ENCODE measurements around the gene ST6GALNAC2.

The ST6GALNAC2 gene

GRCh38 chr17:76550712-76551615 is 34.7 kb downstream of the ST6GALNAC2 start:
- DNase-seq, result no peak

DNA sequence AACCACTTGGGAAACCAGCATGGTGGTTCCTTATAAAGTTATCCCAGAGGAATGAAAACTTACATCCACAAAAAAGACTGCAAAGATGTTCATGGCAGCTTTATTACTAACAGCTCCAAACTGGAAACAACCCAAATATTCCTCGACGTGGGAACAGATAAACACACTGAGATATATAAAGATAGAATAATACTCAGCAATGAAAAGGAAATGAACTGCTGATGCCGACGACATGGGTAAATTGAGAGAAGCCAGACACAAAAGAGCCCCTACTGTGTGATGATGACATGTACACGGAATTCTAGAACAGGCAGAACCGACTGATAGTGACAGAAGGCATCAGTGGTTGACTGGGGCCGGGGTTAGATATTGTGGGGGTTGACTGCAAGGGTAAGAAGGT is 36.1 kb downstream of the ST6GALNAC2 start:
- no peak for DNase-seq

- no peak for DNase-seq
Observed at GRCh38 chr17:76549215-76549518, 36.5 kb downstream of the ST6GALNAC2 start.

DNA sequence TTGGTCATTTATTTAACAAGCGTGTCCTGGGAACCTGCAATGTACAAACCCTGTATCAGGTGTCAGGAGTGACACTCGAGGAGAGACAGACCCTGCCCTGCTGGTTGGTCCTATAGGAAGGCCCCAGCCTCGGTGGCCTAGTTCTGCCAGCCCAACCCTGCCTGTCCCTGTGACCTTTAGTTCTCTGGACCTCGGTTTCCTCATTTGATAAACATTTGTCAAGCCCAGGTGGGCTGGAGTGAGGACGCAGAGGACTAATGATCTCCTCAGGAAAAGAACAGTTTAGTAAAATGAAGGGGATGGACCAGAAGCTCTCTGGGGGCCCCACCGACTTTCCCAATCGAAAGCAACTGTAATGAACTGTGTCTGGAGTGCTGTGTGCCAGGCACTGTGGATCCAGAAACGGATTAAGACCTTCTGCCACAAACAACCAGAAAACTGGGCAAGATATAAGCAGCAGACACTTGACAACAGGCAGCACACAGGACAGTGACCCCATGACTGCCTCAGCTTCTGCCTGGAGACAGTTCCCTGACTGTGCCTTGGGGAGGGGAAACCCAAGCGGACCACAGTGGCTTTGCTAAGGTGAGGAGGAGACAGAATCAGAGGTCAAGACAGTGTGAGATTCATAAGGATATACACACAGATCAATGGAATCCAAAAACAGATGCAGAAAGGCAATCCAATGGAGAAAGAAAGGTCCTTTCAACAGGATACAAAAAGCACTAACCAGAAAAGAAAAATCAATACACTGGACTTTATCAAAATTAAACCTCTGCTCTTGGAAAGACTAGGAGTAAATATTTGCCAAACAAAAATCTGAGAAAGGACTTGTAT is 37.1 kb downstream of the ST6GALNAC2 start:
- DNase-seq, result no peak

DNA sequence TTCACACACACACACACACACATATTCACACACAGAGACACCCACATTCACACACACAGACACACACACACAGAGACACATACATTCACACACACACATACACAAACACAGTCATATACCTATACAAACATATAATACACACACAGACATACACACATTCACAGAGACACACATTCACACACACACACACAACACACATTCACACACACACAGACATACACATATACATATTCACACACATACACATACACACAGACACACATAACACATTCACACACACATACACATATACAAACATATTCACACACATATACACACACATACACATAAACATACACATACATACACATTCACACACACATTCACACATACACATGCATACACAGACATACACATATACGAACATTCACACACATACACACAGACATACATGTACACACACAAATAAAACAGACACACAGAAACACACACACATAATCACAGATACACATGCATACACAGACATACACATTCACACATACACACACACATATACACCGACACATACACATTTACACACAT is 37.9 kb downstream of the ST6GALNAC2 start:
- no peak for DNase-seq

DNA sequence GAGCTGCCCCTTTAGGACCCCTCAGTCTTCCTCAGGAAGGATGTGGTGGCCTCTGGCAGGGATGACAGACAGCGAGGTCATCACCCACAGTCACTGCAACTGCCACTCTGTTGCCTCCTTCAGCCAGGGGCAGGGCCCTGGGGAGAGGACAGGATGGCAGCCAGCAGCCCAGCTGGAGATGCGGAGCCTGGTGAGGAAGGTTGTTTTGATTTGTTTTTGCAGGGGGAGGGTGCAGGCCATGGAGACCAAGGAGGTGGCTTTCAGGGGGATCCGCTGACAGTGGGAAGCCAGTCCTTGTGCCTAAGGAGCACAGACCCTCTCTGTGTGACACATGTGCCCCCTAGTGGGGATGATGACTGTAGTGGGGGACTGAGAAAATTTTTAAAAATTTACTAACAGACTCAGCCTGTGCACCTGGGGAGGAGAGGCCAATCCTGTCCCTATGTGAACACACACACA is 38.4 kb downstream of the ST6GALNAC2 start:
- DNase-seq, result peak; percentile 47

GRCh38 chr17:76546556-76547182 is 39.0 kb downstream of the ST6GALNAC2 start:
- no peak for DNase-seq

- no peak for DNase-seq
Observed at GRCh38 chr17:76545918-76546555, 39.6 kb downstream of the ST6GALNAC2 start.

DNA sequence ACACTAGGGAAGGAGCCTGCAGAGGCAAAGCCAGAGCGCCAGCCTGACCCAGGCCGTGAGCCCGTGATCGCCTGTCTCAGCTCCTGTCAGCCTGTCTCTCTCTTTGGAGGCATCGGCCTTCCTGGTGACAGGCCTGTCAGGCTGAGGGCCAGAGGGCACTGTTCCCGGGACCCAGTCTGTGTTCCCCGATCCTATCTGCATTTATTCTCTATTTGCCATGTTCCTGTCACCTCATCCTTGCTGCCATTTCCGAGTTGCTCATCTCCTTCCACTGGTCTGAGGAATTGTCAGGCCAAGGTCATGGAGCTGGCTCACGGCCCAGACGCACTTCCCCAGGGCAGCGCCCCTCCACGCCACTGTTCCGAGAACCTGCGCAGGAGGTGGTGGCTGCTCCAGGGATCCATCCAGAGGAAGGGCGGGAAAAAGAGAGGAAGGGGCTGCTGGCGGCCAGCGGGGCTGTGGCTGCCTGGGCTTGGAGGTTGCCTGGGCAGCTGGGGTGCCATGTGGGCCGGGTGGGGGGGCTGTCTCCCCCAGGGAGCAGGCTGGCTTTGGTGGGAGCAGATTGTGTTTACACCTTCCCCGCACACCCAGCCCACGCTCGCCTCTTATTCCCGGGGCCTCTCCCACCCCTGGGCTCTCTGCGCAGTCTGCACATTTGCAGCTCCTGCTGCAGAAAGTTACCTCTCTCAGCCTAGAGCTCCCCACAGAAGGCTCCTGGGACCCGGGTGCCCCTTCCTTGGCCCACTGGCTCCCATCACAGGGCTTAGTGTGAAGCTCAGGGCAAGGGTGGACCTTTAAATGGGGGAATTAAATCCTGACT is 40.9 kb downstream of the ST6GALNAC2 start:
- DNase-seq, result no peak

GRCh38 chr17:76543826-76544545 is 41.7 kb downstream of the ST6GALNAC2 start:
- DNase-seq, result no peak

DNA sequence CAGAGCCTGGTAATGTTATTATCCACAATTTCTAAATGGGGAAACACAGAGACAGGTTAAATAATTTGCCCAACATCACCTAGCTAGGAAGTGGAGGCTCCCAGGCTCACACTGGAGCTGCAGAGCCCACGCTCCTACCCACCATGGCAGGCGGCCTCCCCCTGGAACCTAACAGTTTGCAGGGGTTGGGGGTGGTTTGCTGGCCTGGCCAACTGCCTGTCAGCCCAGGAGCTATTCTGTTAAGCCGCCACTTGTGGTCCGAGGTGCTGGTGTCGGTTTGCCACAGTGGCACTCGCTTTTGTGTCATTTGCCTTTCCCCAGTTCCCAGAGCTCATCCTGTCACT is 42.2 kb downstream of the ST6GALNAC2 start:
- no peak for DNase-seq

GRCh38 chr17:76542984-76543383 is 42.7 kb downstream of the ST6GALNAC2 start:
- no peak for DNase-seq

DNA sequence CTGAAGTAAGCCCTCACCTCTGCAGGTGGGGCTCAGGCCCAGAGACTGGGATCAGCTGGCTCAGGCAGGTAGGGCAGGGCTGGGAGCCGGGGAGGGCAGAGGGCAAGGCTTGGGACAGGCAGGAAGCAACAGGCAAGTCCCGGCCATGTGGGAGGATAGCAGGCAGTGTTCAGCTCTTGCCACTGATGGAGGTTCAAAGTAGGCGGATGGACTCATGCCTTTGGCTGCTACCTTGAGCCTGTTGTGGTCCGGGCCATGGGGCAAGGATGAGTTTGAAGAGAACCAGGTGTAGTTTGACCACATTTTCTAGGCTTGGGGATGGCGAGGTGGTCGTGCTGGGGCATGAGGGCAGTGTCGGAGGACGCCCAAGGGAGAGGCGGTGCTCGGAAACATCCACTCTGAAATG is 43.1 kb downstream of the ST6GALNAC2 start:
- DNase-seq, result no peak

DNA sequence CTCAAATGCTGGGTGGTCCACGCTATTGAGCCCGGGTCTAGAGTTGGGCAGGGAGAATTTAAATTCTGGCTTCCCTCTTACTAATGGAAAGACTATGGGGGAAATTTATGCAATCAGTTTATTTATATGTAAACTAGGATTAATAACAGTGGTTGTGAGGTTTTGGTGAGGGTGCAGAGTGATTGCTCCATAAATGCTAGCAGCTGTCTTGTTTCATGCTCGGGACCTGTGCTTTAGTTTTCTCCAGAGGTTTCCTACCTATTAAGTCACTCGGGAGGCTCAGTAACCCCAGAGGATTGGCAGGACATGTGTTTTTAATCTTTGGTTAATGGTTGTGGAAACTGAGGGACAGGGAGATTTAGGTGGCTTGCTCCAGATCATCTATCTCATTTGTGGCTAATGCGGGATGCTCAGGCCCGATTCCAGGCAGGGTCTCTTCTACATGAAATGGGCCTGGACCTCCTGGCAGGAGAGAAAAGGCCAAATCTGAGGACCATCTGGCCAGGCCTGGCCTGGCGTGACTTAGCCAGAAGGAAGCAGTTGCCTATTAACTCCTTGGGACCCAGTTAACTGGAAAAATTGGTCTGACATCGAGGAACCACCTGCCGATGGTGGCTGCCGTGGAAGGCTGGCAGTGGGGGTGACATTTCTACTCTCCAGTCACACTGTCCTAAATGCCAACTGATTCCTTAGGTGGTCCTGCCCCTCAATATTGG is 43.8 kb downstream of the ST6GALNAC2 start:
- no peak for DNase-seq

GRCh38 chr17:76540381-76541300 is 45.0 kb downstream of the ST6GALNAC2 start:
- DNase-seq, result peak; percentile 88

GRCh38 chr17:76539631-76540271 is 45.9 kb downstream of the ST6GALNAC2 start, which contains the start of gene PRCD:
TSS of gene PRCD (plus strand) at chr17:76540044. CDS start at chr17:76540142, 98 bp downstream.
- DNase-seq, result no peak

DNA sequence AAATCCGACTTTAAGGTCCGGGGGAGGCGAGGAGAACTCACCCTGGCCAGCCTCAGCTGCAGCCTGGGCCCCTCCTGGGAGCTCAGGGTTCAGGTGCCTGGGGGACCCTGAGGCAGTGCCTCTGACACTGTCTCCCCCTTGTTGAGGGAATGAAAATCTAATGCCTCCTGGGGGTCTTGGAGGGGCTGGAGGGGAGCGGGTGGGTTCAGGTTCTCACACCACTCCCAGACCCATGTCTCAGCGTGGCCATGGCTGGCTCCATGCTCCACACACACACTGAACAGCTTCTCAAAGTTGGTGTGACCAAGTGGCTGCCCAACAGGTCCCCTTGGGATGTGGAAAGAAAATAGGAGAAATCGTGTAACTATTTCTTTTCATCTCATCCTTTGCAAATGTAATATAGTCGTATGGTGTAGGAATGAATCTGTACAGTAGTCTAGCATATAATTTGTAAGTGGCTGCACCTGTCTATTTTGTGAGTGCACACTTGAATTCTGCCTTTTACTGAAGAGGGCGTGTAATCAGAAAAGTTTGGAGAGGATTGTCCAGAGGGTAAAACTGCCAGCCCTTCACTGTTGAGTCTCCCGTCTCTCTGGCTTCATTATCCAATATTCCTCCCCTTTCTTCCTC is 46.6 kb downstream of the ST6GALNAC2 start:
- DNase-seq, result no peak

- DNase-seq, result no peak
Observed at GRCh38 chr17:76538281-76538931, 47.3 kb downstream of the ST6GALNAC2 start.

Data from NCI-H1436 treated with DMSO at 0.1 percent for 48 hours (cell line).